ENCODE measurements around the gene VSIG10.

Gene VSIG10

DNA sequence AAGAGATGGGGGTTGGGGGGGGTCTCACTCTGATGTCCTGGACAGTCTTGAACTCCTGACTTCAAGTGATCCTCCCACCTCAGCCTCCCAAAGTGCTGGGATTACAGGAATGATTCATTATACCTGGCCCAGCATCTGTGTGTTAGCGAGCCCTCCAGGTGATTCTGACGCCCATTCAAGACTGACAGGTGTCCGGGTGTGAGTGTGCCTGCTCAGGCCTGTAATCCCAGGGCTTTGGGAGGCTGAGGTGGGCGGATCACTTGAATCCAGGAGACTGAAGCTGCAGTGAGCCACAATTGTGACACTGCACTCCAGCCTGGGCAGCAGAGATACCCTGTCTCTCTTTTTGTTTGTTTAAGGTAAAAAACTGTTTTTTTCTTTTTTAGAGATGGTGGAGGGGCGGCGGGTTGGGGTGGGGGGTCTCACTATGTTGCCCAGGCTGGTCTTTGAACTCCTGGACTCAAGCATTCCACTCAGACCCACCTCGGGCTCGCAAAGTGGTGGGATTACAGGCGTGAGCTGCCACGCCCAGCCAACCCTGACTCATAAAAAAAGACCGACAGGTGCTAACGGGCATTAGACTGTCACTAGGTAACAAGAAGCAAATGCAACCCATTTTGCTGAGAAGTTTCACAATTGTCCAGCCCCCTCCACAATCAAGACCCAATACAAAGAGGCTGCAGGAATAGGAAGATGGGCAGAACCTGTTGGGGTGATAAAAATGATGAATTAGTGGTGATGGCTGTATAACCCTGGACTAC is 4.7 kb downstream of the VSIG10 start:
- Histone ChIP-seq H3K36me3 (ENCODE audit: control insufficient read depth, low read length) (no peaks in the 10 kb centered on the region), H3K27me3 (ENCODE audit: control insufficient read depth, low read length) (peaks cover 41% of the 10 kb centered on the region), H3K4me3 (ENCODE audit: low read length) (no peak overlapping the region), H3K27ac (ENCODE audit: low read depth, low read length) (no peak overlapping the region), H3K9me2 (replicated peaks; ENCODE audit: control insufficient read depth, low read length) (no peaks in the 10 kb centered on the region), H3K9me3 (ENCODE audit: control insufficient read depth, insufficient read depth, low read length) (no peaks in the 10 kb centered on the region), H4K20me1 (ENCODE audit: control insufficient read depth, insufficient read depth, low read depth, low read length) (no peaks in the 10 kb centered on the region), H3K4me2 (ENCODE audit: low read length) (no peak overlapping the region), H3K4me1 (ENCODE audit: control insufficient read depth, low read length) (peaks cover 13% of the 10 kb centered on the region), H3F3A (ENCODE audit: control insufficient read depth, insufficient read depth) (no peaks in the 10 kb centered on the region), H3K79me2 (ENCODE audit: control insufficient read depth, low read length) (no peaks in the 10 kb centered on the region)
- no peak for TF ChIP-seq EZH2phosphoT487 (IDR thresholded peaks at IDR 0.05; ENCODE audit: borderline replicate concordance, low read length)
- TF ChIP-seq, protein P1, sequence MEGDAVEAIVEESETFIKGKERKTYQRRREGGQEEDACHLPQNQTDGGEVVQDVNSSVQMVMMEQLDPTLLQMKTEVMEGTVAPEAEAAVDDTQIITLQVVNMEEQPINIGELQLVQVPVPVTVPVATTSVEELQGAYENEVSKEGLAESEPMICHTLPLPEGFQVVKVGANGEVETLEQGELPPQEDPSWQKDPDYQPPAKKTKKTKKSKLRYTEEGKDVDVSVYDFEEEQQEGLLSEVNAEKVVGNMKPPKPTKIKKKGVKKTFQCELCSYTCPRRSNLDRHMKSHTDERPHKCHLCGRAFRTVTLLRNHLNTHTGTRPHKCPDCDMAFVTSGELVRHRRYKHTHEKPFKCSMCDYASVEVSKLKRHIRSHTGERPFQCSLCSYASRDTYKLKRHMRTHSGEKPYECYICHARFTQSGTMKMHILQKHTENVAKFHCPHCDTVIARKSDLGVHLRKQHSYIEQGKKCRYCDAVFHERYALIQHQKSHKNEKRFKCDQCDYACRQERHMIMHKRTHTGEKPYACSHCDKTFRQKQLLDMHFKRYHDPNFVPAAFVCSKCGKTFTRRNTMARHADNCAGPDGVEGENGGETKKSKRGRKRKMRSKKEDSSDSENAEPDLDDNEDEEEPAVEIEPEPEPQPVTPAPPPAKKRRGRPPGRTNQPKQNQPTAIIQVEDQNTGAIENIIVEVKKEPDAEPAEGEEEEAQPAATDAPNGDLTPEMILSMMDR (IDR thresholded peaks at IDR 0.05; ENCODE audit: low read depth, low read length, poor library complexity, severe bottlenecking) = no peak

DNA sequence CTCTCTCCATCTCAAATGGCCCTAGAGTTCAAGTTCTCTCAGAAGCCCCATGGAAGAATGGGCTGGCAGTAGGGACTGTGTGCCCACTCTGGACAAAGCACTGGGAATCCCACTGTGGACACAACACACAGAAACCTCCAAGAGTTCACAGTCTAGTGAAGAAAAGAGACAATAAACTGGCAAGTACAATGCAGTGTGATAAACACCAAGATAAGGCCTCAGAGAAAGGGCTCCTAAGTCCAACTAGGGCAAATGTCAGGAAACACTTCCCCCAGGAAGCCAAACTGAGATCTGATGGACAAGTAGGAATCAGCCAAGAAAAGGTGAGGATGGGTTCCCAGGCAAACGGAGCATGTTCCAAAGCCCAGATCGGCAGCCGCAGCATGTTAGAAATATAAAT is 5.4 kb downstream of the VSIG10 start:
- TF ChIP-seq, protein P1 (IDR thresholded peaks at IDR 0.05; ENCODE audit: low read depth, low read length, poor library complexity, severe bottlenecking) = no peak
- Histone ChIP-seq H3K79me2 (ENCODE audit: control insufficient read depth, low read length) (no peaks in the 10 kb centered on the region), H4K20me1 (ENCODE audit: control insufficient read depth, insufficient read depth, low read depth, low read length) (no peaks in the 10 kb centered on the region), H3K9me3 (ENCODE audit: control insufficient read depth, insufficient read depth, low read length) (no peaks in the 10 kb centered on the region), H3K4me2 (ENCODE audit: low read length) (no peak overlapping the region), H3K4me1 (ENCODE audit: control insufficient read depth, low read length) (peaks cover 6% of the 10 kb centered on the region), H3K27ac (ENCODE audit: low read depth, low read length) (no peak overlapping the region), H3K4me3 (ENCODE audit: low read length) (no peak overlapping the region), H3K27me3 (ENCODE audit: control insufficient read depth, low read length) (peaks cover 34% of the 10 kb centered on the region), H3F3A (ENCODE audit: control insufficient read depth, insufficient read depth) (no peaks in the 10 kb centered on the region), H3K36me3 (ENCODE audit: control insufficient read depth, low read length) (no peaks in the 10 kb centered on the region), H3K9me2 (replicated peaks; ENCODE audit: control insufficient read depth, low read length) (no peaks in the 10 kb centered on the region)

DNA sequence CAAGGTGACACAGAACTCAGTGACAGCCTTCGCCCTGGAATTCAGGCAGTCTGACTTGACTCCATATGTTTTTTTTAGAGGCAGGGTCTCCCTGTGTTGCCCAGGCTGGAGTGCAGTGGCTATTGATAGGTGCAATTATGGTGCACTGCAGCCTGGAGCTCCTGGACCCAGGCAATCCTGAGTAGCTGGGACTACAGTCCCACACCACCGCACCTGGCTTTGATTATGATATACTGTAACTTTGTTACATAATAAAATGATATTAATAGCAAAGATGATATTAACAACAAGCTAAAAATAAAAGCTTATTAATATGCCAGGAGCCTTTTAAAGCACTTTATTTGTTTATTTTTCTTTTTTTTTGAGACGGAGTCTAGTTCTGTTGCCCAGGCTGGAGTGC is 9.8 kb downstream of the VSIG10 start:
- H3K4me1 ChIP-seq (ENCODE audit: control insufficient read depth, low read length) = no peaks in the 10 kb centered on the region

More for the DNA sequence above, 9.8 kb downstream of the VSIG10 start:
- no peaks in the 10 kb centered on the region for H3K9me2 ChIP-seq (replicated peaks; ENCODE audit: control insufficient read depth, low read length)
- H3K4me2 ChIP-seq (ENCODE audit: low read length) = no peak overlapping the region
- H3K9me3 ChIP-seq (ENCODE audit: control insufficient read depth, insufficient read depth, low read length) = no peaks in the 10 kb centered on the region
- no peak for TF ChIP-seq EZH2phosphoT487 (IDR thresholded peaks at IDR 0.05; ENCODE audit: borderline replicate concordance, low read length)
- TF ChIP-seq, protein P1 (IDR thresholded peaks at IDR 0.05; ENCODE audit: low read depth, low read length, poor library complexity, severe bottlenecking) = no peak
- H3K36me3 ChIP-seq (ENCODE audit: control insufficient read depth, low read length) = no peaks in the 10 kb centered on the region
- no peaks in the 10 kb centered on the region for H3F3A ChIP-seq (ENCODE audit: control insufficient read depth, insufficient read depth)
- no peaks in the 10 kb centered on the region for H4K20me1 ChIP-seq (ENCODE audit: control insufficient read depth, insufficient read depth, low read depth, low read length)
- no peak overlapping the region for H3K4me3 ChIP-seq (ENCODE audit: low read length)
- peaks cover 6% of the 10 kb centered on the region for H3K27me3 ChIP-seq (ENCODE audit: control insufficient read depth, low read length)
- no peak overlapping the region for H3K27ac ChIP-seq (ENCODE audit: low read depth, low read length)
- no peaks in the 10 kb centered on the region for H3K79me2 ChIP-seq (ENCODE audit: control insufficient read depth, low read length)

All from DOHH2 (cell line).